Adipose tissue (tissue), 3 donors: ENCODE results near the gene CDC42SE1. TPM values are rescaled to one million over a fixed set of nuclear protein-coding genes. Genes with fewer than 3 reads are reported as not detected.

Source experiments
- polyA plus RNA-seq, 3 donors: library from polyadenylated mRNA; stranded (reverse); fragments of 200-250 nt; gene quantifications; one replicate each; pipeline ENCODE4 v1.2.3, GENCODE V29; 2013
- donor health status: healthy with polysubstance abuse.
- donor health status: Bipolar disorder and iron deficiency.
- donor health status: healthy.

CDC42SE1 gene
- polyA plus RNA-seq, 3 donors = 25.9 to 72.3 (median 64.3) TPM

Other genes starting within 250 kb of the CDC42SE1 start
- 10 to 100 TPM; 14.1 to 45.2 (median 18.0) TPM for gene ARNT, start 183.0 kb downstream of the CDC42SE1 start, polyA plus RNA-seq
- not detected for gene CTXND2, start 172.5 kb downstream of the CDC42SE1 start, polyA plus RNA-seq
- 10 to 100 TPM; 13.4 to 15.7 (median 15.1) TPM for gene SETDB1, start 133.3 kb downstream of the CDC42SE1 start, polyA plus RNA-seq
- 100 to 1,000 TPM in 2 of 3 donors, 10 to 100 TPM in 1; 86.8 to 134 (median 109) TPM for gene CERS2, start 84.8 kb downstream of the CDC42SE1 start, polyA plus RNA-seq
- gene ANXA9, start 77.3 kb downstream of the CDC42SE1 start, polyA plus RNA-seq = 10 to 100 TPM in 1 of 3 donors, 1 to 10 TPM in 1, under 1 TPM in 1; 0.15 to 12.8 (median 3.1) TPM
- gene MINDY1, start 52.7 kb downstream of the CDC42SE1 start, polyA plus RNA-seq = 10 to 100 TPM; 12.0 to 24.0 (median 13.9) TPM
- 10 to 100 TPM in 1 of 3 donors, 1 to 10 TPM in 2; 8.6 to 14.2 (median 9.9) TPM for gene PRUNE1, start 51.2 kb downstream of the CDC42SE1 start, polyA plus RNA-seq
- gene BNIPL, start 23.0 kb downstream of the CDC42SE1 start, polyA plus RNA-seq = 1 to 10 TPM in 1 of 3 donors, under 1 TPM in 2; 0.16 to 1.1 (median 0.34) TPM
- 1 to 10 TPM; 1.8 to 5.0 (median 3.9) TPM for gene C1orf56, start 11.9 kb downstream of the CDC42SE1 start, polyA plus RNA-seq
- 1 to 10 TPM in 2 of 3 donors, under 1 TPM in 1; 0.38 to 7.2 (median 1.8) TPM for gene MLLT11, start 775 bp upstream of the CDC42SE1 start, polyA plus RNA-seq
- 10 to 100 TPM in 1 of 3 donors, 1 to 10 TPM in 2; 3.0 to 12.4 (median 8.3) TPM for gene GABPB2, start 11.1 kb upstream of the CDC42SE1 start, polyA plus RNA-seq
- 10 to 100 TPM in 1 of 3 donors, 1 to 10 TPM in 2; 3.3 to 22.9 (median 6.7) TPM for gene SEMA6C, start 87.0 kb upstream of the CDC42SE1 start, polyA plus RNA-seq
- gene TNFAIP8L2, start 97.0 kb upstream of the CDC42SE1 start, polyA plus RNA-seq = 10 to 100 TPM in 1 of 3 donors, 1 to 10 TPM in 2; 1.4 to 20.4 (median 5.8) TPM
- 1 to 10 TPM; 3.3 to 5.3 (median 3.9) TPM for gene LYSMD1, start 106.3 kb upstream of the CDC42SE1 start, polyA plus RNA-seq
- gene SCNM1, start 106.5 kb upstream of the CDC42SE1 start, polyA plus RNA-seq = 10 to 100 TPM; 16.7 to 39.8 (median 29.7) TPM
- gene TMOD4, start 116.4 kb upstream of the CDC42SE1 start, polyA plus RNA-seq = under 1 TPM; 0.16 to 0.62 (median 0.56) TPM
- 10 to 100 TPM; 19.9 to 34.8 (median 26.3) TPM for gene VPS72, start 130.6 kb upstream of the CDC42SE1 start, polyA plus RNA-seq
- gene PIP5K1A, start 138.9 kb upstream of the CDC42SE1 start, polyA plus RNA-seq = 10 to 100 TPM in 2 of 3 donors, 1 to 10 TPM in 1; 6.9 to 28.8 (median 25.1) TPM
- 100 to 1,000 TPM; 115 to 142 (median 130) TPM for gene PSMD4, start 195.1 kb upstream of the CDC42SE1 start, polyA plus RNA-seq
- 1 to 10 TPM; 4.9 to 10.0 (median 7.5) TPM for gene ZNF687, start 222.7 kb upstream of the CDC42SE1 start, polyA plus RNA-seq